ENCODE measurements around the gene RTP3.
"Not testable (repeated sequence)": the region's sequence is repeated elsewhere in the genome, so short reads cannot be mapped to it uniquely, and the experiment has no call there.

RTP3 gene

GRCh38 chr3:46544771-46545503 lies 47.2 kb downstream of the RTP3 start:
- in situ Hi-C loops (cut with HindIII; ENCODE audit: low sequenced_read_pairs), result no loop called here

DNA sequence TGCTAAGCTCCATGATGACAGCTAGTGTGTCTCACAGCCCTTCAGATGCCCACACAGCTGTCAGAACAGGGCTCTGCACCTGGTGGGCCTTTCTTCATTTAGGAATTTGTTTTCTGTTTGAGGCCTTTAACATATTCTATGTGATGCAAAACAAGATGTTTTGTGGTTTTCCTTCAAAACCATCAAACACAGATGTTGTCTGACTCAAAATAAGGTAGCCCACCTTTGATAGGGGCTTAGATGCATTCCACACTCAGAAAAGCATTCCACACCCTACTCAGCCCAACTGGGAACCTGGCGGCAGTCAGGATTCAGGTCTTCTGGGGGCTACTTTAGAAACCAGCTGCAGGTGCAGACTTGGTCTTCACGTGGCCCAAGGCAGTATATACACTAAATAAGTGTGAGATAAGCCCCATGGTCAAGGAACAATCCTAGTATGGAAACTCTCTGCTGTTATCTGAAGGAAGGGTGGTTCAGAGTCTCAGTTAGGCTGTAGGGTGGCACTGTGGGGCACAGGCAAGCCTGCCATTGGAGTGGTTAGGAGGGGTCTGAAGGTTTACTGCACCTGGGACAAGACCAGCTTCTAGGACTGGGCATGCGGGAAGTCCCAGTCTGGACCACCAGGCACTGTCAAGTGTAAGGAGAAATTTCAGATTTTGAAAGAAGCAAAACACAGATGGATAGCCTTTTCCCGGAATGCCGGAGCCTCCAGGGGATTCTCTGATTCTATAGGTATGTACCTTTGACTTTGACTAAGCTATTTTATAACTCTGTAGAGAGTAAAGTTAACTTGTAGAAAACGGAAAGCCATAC lies 48.2 kb downstream of the RTP3 start:
- in situ Hi-C loops (cut with HindIII; ENCODE audit: low sequenced_read_pairs), result no loop called here

GRCh38 chr3:46546896-46547440 lies 49.2 kb downstream of the RTP3 start:
- in situ Hi-C loops (cut with HindIII; ENCODE audit: low sequenced_read_pairs), result no loop called here

DNA sequence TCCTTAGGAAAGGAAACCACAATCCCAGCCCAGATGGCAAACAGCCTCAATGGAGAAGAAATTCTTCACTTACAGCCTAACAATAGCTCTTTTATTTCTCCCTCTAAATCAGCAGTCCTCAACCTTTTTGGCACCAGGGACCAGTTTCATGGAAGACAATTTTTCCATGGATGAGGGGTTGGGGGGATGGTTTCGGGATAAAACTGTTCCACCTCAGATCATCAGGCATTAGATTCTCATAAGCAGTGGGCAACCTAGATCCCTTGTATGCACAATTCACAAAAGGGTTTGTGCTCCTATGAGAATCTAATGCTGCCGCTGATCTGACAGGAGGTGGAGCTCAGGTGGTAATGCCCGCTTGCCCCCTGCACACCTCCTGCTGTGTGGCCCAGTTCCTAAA lies 50.8 kb downstream of the RTP3 start:
- in situ Hi-C loops (cut with HindIII; ENCODE audit: low sequenced_read_pairs), result not testable (repeated sequence)

GRCh38 chr3:46549408-46549904 lies 51.7 kb downstream of the RTP3 start:
- in situ Hi-C loops (cut with HindIII; ENCODE audit: low sequenced_read_pairs), result no loop called here

- in situ Hi-C loops (cut with HindIII; ENCODE audit: low sequenced_read_pairs), result no loop called here
These were observed 52.2 kb downstream of the RTP3 start for GRCh38 chr3:46549989-46550388.

All from DLD1 (cell line).